Brain microvascular endothelial cell (primary cell): Measurements from ENCODE around the gene TUBB4B.

Source experiments
- DNase-seq: peaks from one replicate; pipeline ENCODE4 v3.0.0-alpha.2; 2020
- H3K27ac ChIP-seq: fragments of 250-450 bp; sonication (Bioruptor Pico); 2 replicates; pipeline ENCODE4 v1.5.1; 2020; ENCODE audit warnings: mild to moderate bottlenecking, moderate library complexity
- H3K27me3 ChIP-seq: fragments of 250-450 bp; sonication (Bioruptor Pico); replicated peaks from 2 replicates; pipeline ENCODE4 v1.5.1; 2020; ENCODE audit warnings: mild to moderate bottlenecking
- H3K36me3 ChIP-seq: fragments of 250-450 bp; sonication (Bioruptor Pico); replicated peaks from 2 replicates; pipeline ENCODE4 v1.5.1; 2020; ENCODE audit warnings: mild to moderate bottlenecking
- H3K4me3 ChIP-seq: 2 replicates; pipeline ENCODE4 v1.5.1; 2011; ENCODE audit warnings: low read depth, mild to moderate bottlenecking, control low read depth, low read length, moderate library complexity
- CTCF ChIP-seq: IDR thresholded peaks from 2 replicates; pipeline ENCODE4 v1.5.1; 2011; ENCODE audit warnings: low read depth, mild to moderate bottlenecking, moderate library complexity, low read length, control low read depth, inconsistent platforms; ENCODE audit errors: missing control alignments
- in situ Hi-C: cut with HindIII; loops from 2 replicates; pipeline ENCODE4 v1.10.0; 2017; ENCODE audit warnings: low sequenced_read_pairs, low pct_ligation_motif_present

TUBB4B gene

GRCh38 chr9:137228968-137229896 lies 11.9 kb upstream of the TUBB4B start:
- Histone ChIP-seq H3K27me3 (no peaks in the 10 kb centered on the region), H3K4me3 (no peak overlapping the region), H3K36me3 (no peaks in the 10 kb centered on the region), H3K27ac (no peak overlapping the region)
- DNase-seq: no peak
- in situ Hi-C loops: no loop called here
- TF ChIP-seq CTCF: no peak

- H3K27ac ChIP-seq: no peak overlapping the region
- no peak for TF ChIP-seq CTCF
- in situ Hi-C loops: no loop called here
- no peak overlapping the region for H3K4me3 ChIP-seq
- no peaks in the 10 kb centered on the region for H3K27me3 ChIP-seq
- DNase-seq: no peak
- no peaks in the 10 kb centered on the region for H3K36me3 ChIP-seq
Observed at GRCh38 chr9:137229903-137230704, 11.0 kb upstream of the TUBB4B start.

- Histone ChIP-seq H3K4me3 (no peak within 1 kb of the TSS), H3K27me3 (no peaks in the 10 kb centered on the region), H3K27ac (no peak within 1 kb of the TSS), H3K36me3 (no peaks in the 10 kb centered on the region)
- no peak for TF ChIP-seq CTCF
- in situ Hi-C loops: no loop called here
- no peak for DNase-seq
Observed at GRCh38 chr9:137230705-137231371, 10.2 kb upstream of the TUBB4B start, which contains the start of gene SLC34A3. TSS of gene SLC34A3 (plus strand) at chr9:137230901. CDS start at chr9:137231703, 802 bp downstream.

GRCh38 chr9:137231372-137232039 lies 9.6 kb upstream of the TUBB4B start:
- Histone ChIP-seq H3K4me3 (no peak overlapping the region), H3K27me3 (no peaks in the 10 kb centered on the region)
- in situ Hi-C loops: no loop called here

More at GRCh38 chr9:137231372-137232039, 9.6 kb upstream of the TUBB4B start:
- H3K27ac ChIP-seq: no peak overlapping the region
- no peak for TF ChIP-seq CTCF
- no peak for DNase-seq
- no peaks in the 10 kb centered on the region for H3K36me3 ChIP-seq
